PC-9 (cell line): ENCODE data around the gene BTBD3. TPM values are rescaled to one million over a fixed set of nuclear protein-coding genes. Genes with fewer than 3 reads are reported as not detected.

ENCODE experiments used
- BruUV-seq: library from RNA; stranded (reverse); fragments of 400-500 nt; replicated peaks from 2 replicates; lab custom pipeline; 2021; lab: Mats Ljungman, UMichigan
- CTCF ChIA-PET: fragments of 300-600 bp; sonication (Branson Sonifier 250); formaldehyde crosslinking; loops from one replicate; lab custom pipeline; 2022; ENCODE audit warnings: antibody characterized with exemption; lab: Charles Lee
- POLR2A ChIA-PET: fragments of 300-600 bp; sonication (Branson Sonifier 250); formaldehyde crosslinking; loops from one replicate; lab custom pipeline; 2022; ENCODE audit warnings: antibody characterized with exemption; ENCODE audit not compliant: unreplicated experiment; lab: Charles Lee
- DNase-seq, 2 experiments: peaks; one replicate each; pipeline versions ENCODE4 v3.0.0 to v3.0.0-alpha.2; 2015 to 2022; ENCODE audit warnings: mixed read lengths in 1 of 2
- H2AFZ ChIP-seq: fragments of 200-600 bp; sonication (generic); 2 replicates; pipeline ENCODE4 v1.8.1; 2017; ENCODE audit warnings: antibody characterized with exemption
- H3F3A ChIP-seq: fragments of 200-600 bp; sonication (generic); 2 replicates; pipeline ENCODE4 v1.8.1; 2017; ENCODE audit warnings: antibody characterized with exemption, mild to moderate bottlenecking, low read depth; ENCODE audit not compliant: insufficient read depth
- H3K27ac ChIP-seq: fragments of 200-600 bp; sonication (generic); 2 replicates; pipeline ENCODE4 v1.6.1; 2016; ENCODE audit warnings: mixed run types
- H3K27me3 ChIP-seq: fragments of 200-600 bp; sonication (generic); 2 replicates; pipeline ENCODE4 v1.6.1; 2016; ENCODE audit warnings: low read depth, mixed run types; ENCODE audit not compliant: insufficient read depth
- H3K36me3 ChIP-seq: fragments of 200-600 bp; sonication (generic); 2 replicates; pipeline ENCODE4 v1.6.1; 2016; ENCODE audit warnings: low read depth, mixed run types
- H3K4me1 ChIP-seq: fragments of 200-600 bp; sonication (generic); replicated peaks from 2 replicates; pipeline ENCODE4 v1.6.1; 2016; ENCODE audit warnings: mixed run types; ENCODE audit not compliant: insufficient read depth
- H3K4me2 ChIP-seq: fragments of 200-600 bp; sonication (generic); 2 replicates; pipeline ENCODE4 v1.6.1; 2017; ENCODE audit warnings: mixed run types
- H3K4me3 ChIP-seq: fragments of 200-600 bp; sonication (generic); 2 replicates; pipeline ENCODE4 v1.6.1; 2016; ENCODE audit warnings: mixed run types
- H3K79me2 ChIP-seq: fragments of 200-600 bp; sonication (generic); 2 replicates; pipeline ENCODE4 v1.6.1; 2017; ENCODE audit warnings: low read depth, mixed run types
- H3K9me2 ChIP-seq: fragments of 200-600 bp; sonication (generic); 2 replicates; pipeline ENCODE4 v1.8.1; 2017; ENCODE audit warnings: mild to moderate bottlenecking; ENCODE audit not compliant: insufficient read depth
- H3K9me3 ChIP-seq: fragments of 200-600 bp; sonication (generic); 2 replicates; pipeline ENCODE4 v1.8.1; 2016; ENCODE audit warnings: low read depth; ENCODE audit not compliant: insufficient read depth
- H4K20me1 ChIP-seq: fragments of 200-600 bp; sonication (generic); 2 replicates; pipeline ENCODE4 v1.8.1; 2017; ENCODE audit not compliant: insufficient read depth
- CTCF ChIP-seq: fragments of 200-600 bp; sonication (generic); conservative IDR thresholded peaks from 2 replicates; pipeline ENCODE4 v1.6.1; 2017; ENCODE audit warnings: mixed run types, antibody characterized with exemption, mild to moderate bottlenecking, moderate library complexity
- EZH2 ChIP-seq: fragments of 200-600 bp; sonication (generic); IDR thresholded peaks from 2 replicates; pipeline ENCODE4 v1.8.0; 2017; ENCODE audit warnings: antibody characterized with exemption, low read depth
- intact Hi-C: fragments of 100-400 bp; cut with micrococcal nuclease; formaldehyde crosslinking; loops from one replicate; pipeline ENCODE4 v1.10.0; 2022; ENCODE audit not compliant: unreplicated experiment
- total RNA-seq: library from RNA; stranded (reverse); gene quantifications from 2 replicates; pipeline ENCODE4 v1.2.3, GENCODE V29; 2021

BTBD3 gene
- total RNA-seq, 1 experiment from 2014 or later, result 17.6 TPM

DNA sequence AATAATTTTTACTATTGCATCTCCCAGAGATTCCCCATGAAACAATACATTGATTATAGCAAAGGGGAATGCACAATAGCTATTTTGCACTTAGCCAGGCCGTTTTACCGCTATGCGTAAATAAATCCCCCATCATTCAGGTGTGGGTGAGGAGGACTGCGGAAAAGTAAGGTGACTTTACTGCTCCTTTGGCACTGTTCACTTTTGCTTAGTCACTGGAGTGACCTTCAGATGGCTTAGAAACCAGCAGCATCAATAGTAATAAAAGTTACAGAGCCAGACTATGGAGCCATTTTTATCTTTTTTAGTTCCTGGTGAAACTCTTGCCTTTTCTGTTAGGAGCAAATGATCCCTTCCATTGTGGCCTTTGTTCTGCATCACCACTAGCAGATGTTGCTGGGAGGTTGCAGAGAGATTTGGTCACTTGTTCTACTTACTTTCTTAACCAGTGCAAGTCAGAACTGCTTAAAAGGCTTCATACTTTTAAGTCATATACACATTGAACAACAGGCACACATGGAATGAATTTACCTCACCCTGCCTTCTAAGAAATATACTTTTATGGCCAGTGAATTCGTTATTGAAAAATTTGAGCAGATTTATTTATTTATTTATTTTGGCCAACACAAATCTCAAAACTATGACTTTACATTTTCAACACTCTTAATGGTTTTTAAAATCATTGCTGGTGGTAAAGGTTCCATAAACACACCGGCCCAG is 12.1 kb upstream of the BTBD3 start:
- H3K27me3 ChIP-seq, result no peaks in the 10 kb centered on the region
- H3K27ac ChIP-seq, result no peak overlapping the region
- H3K79me2 ChIP-seq, result peaks cover 79% of the 10 kb centered on the region
- H3K4me2 ChIP-seq, result no peak overlapping the region
- CTCF ChIA-PET, result no interaction called here
- intact Hi-C loops, result no loop called here
- POLR2A ChIA-PET, result no interaction called here
- no peaks in the 10 kb centered on the region for H3K36me3 ChIP-seq
- no peak for DNase-seq
- H3K9me3 ChIP-seq, result no peaks in the 10 kb centered on the region
- no peak overlapping the region for H3K4me3 ChIP-seq
- TF ChIP-seq EZH2 (no peak), CTCF (no peak)
- no peak overlapping the region for H2AFZ ChIP-seq
- peaks cover 17% of the 10 kb centered on the region for H3K4me1 ChIP-seq
- no peaks in the 10 kb centered on the region for H3K9me2 ChIP-seq
- no TSS peak for BruUV-seq
- H3F3A ChIP-seq, result no peaks in the 10 kb centered on the region
- peaks cover 4% of the 10 kb centered on the region; the same call in 1 of the 2 replicates for H4K20me1 ChIP-seq

- no peaks in the 10 kb centered on the region for H3K9me2 ChIP-seq
- no peaks in the 10 kb centered on the region for H3F3A ChIP-seq
- no peak overlapping the region for H3K4me2 ChIP-seq
- no peaks in the 10 kb centered on the region for H3K27me3 ChIP-seq
- DNase-seq, result no peak
- H3K4me3 ChIP-seq, result no peak overlapping the region
- no peaks in the 10 kb centered on the region for H3K36me3 ChIP-seq
- BruUV-seq, result no TSS peak
- intact Hi-C loops, result no loop called here
- peaks cover 8% of the 10 kb centered on the region; the same call in 1 of the 2 replicates for H3K4me1 ChIP-seq
- H3K79me2 ChIP-seq, result peaks cover 83% of the 10 kb centered on the region
- ChIA-PET POLR2A (no interaction called here), CTCF (no interaction called here)
- no peak overlapping the region for H3K27ac ChIP-seq
- no peak for TF ChIP-seq CTCF
- no peak for TF ChIP-seq EZH2
- H2AFZ ChIP-seq, result no peak overlapping the region
- peaks cover 4% of the 10 kb centered on the region; the same call in 1 of the 2 replicates for H4K20me1 ChIP-seq
- no peaks in the 10 kb centered on the region for H3K9me3 ChIP-seq
Measured at GRCh38 chr20:11906626-11907480, 10.8 kb upstream of the BTBD3 start.

- POLR2A ChIA-PET, result no interaction called here
- Histone ChIP-seq H3K9me2 (no peaks in the 10 kb centered on the region), H3K4me3 (no peak overlapping the region), H4K20me1 (peaks cover 4% of the 10 kb centered on the region; the same call in 1 of the 2 replicates), H3K79me2 (peaks cover 86% of the 10 kb centered on the region), H3K4me2 (no peak overlapping the region), H3K9me3 (no peaks in the 10 kb centered on the region), H3K36me3 (no peaks in the 10 kb centered on the region), H3F3A (no peaks in the 10 kb centered on the region), H3K27me3 (no peaks in the 10 kb centered on the region), H3K27ac (no peak overlapping the region), H3K4me1 (peaks cover under 1% of the 10 kb centered on the region; the same call in 1 of the 2 replicates), H2AFZ (no peak overlapping the region)
- CTCF ChIA-PET, result no interaction called here
- no TSS peak for BruUV-seq
- DNase-seq, result no peak
- no peak for TF ChIP-seq EZH2
- no peak for TF ChIP-seq CTCF
- intact Hi-C loops, result no loop called here
Measured at GRCh38 chr20:11907621-11908020, 10.1 kb upstream of the BTBD3 start.
